Cardiac fibroblast (primary cell): ENCODE data around the gene UGT3A1.

Experiments
- DNase-seq, 2 donors: peaks; one replicate each; pipeline versions ENCODE4 v3.0.0 to v3.0.0-alpha.2; 2010; ENCODE audit warnings: low read depth in 2 of 2
- H3K4me3 ChIP-seq, 2 donors: replicated peaks in 1 of 2; 1 replicate in 1 of 2; 2 replicates in 1 of 2; pipeline ENCODE4 v1.5.1; 2011; ENCODE audit warnings: low read depth in 2 of 2, low read length in 2 of 2, mild to moderate bottlenecking in 2 of 2, moderate library complexity in 1 of 2
- TF ChIP-seq, protein P1 (sequence below): IDR thresholded peaks from one replicate; pipeline ENCODE4 v1.5.1; 2011; ENCODE audit warnings: low read depth, mild to moderate bottlenecking, low read length, inconsistent platforms

The UGT3A1 gene

DNA sequence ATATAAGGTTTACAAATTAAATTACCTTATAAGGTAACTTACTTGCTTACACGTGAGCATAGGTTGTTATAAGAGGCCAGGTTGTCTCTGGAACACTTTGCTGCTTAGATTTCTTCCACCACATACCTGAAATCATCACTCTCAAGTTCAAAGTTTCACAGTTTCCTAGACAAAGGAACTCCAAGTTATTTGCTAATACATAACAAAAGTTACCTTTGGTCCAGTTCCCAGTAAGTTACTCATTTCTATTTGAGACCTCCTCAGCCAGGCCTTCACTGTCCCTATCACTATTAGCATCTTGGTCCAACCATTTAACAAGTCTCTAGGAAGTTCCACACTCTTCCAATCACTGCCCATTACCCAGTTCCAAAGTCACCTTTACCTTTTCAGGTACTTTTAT is 18.5 kb upstream of the UGT3A1 start:
- DNase-seq, result no peak
- H3K4me3 ChIP-seq, result no peak overlapping the region
- TF ChIP-seq, protein P1, sequence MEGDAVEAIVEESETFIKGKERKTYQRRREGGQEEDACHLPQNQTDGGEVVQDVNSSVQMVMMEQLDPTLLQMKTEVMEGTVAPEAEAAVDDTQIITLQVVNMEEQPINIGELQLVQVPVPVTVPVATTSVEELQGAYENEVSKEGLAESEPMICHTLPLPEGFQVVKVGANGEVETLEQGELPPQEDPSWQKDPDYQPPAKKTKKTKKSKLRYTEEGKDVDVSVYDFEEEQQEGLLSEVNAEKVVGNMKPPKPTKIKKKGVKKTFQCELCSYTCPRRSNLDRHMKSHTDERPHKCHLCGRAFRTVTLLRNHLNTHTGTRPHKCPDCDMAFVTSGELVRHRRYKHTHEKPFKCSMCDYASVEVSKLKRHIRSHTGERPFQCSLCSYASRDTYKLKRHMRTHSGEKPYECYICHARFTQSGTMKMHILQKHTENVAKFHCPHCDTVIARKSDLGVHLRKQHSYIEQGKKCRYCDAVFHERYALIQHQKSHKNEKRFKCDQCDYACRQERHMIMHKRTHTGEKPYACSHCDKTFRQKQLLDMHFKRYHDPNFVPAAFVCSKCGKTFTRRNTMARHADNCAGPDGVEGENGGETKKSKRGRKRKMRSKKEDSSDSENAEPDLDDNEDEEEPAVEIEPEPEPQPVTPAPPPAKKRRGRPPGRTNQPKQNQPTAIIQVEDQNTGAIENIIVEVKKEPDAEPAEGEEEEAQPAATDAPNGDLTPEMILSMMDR, result no peak

DNA sequence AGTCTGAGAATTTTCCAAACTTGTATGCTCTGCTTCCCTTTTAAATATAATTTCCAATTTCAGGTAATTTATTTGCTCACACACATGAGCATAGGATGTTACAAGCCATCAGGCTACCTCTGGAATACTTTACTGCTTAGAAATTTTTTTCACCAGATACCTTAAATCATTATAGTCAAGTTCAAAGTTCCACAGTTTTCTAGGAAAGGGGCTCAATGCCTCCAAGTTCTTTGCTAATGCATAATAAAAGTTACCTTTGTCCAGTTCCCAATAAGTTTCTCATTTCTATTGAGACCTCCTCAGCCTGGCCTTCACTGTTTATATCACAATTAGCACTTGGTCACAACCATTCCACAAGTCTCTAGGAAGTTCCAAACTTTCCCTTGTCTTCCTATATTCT is 16.2 kb upstream of the UGT3A1 start:
- TF ChIP-seq, protein P1, result no peak
- DNase-seq, result no peak
- H3K4me3 ChIP-seq, result no peak overlapping the region

DNA sequence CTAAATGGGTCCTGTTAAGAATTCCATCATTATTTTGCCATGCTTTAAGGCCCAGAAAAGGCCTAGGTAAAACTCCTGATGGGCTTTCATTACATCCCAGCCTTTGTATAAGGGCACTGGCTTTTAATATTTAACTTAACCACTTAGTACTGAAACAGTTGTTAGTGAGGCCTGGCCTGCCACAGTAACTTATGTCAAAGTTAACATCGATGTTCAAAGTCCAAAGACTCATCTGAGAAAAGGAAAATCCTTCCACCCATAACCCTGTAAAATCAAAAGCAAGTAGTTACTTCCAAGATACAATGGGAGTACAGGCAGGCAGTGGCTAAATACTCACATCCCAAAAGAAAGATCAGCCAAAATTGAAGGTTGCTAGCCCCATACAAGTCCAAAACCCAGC is 15.0 kb upstream of the UGT3A1 start:
- DNase-seq, result no peak
- TF ChIP-seq, protein P1, result no peak
- H3K4me3 ChIP-seq, result no peak overlapping the region

DNA sequence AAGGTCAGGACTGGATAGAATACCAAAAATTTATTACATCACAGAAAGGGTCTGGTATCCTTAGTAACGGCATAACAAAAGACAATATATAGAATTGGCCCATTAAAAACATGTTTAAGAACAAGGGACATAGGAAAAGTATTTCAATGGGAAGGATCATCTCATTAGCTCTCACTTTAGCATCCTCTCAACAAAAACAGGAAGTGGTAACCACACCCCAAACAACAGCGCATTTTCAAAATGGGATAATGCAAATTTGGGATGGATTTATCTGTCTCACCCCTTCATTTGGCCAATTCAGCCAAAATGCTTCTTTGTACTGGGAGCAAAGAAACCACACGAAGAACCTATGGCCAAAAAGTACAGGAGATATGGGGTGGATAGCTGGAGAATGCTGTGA is 9.8 kb upstream of the UGT3A1 start:
- no peak overlapping the region for H3K4me3 ChIP-seq
- DNase-seq, result no peak
- TF ChIP-seq, protein P1, result no peak

DNA sequence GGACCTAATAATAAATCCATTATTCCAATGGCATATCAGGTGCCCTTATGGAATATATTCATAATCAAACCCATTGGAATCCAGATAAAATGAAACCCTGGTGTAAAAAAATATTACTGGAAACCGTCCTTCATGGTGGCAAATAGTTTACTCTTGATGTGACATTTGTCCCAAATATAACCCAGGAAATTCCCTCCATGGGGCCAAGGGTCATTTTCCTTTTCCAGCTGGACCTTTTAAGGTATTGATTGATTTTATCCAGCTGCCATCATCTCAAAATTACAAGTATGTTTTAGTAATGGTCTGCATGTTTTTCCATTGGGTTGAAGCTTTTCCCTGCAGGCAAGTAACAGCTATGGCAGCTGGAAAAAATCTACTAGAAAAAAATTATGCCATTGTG is 8.4 kb upstream of the UGT3A1 start:
- TF ChIP-seq, protein P1, result no peak
- no peak for DNase-seq
- no peak overlapping the region for H3K4me3 ChIP-seq

DNA sequence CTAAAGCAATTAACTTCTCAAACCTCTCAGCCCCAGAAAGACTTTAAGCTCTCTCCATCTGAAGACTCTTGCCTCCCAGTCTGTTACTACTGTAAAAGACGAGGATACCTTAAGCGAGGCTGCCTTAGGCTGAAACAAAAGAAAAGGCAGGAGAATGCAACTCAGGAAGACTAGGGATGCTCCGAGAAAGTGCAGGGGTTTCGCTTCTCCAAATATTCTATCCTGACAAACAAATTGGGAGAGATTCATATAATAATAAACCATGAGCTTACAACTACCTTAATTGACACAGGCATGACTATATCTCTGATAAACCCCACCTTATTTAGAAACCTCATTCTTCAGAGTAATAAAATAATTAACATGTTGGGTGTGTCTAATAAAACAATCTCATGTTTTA is 4.9 kb upstream of the UGT3A1 start:
- TF ChIP-seq, protein P1, result no peak
- DNase-seq, result no peak
- H3K4me3 ChIP-seq, result no peak overlapping the region

DNA sequence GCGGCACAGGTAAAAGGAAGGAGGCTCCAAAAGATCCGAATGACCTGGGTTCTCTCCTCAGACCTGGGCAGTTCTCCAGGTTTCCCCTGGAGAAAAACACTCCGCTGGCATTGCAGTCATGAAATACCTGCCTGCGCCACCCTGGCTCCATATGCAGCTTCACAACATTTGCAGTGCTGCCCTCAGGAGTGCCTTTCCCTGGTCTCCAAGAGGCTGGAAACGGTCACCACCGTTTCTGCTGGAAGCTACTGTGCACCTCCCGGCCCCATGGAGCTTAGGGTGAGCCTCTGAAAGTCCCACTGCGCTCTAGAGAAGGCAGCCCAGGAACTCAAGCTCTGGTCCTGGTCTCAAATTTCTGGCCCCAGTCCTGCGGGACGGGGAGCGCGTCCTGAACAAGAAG is 670 bp downstream of the UGT3A1 start:
- no peak for DNase-seq
- H3K4me3 ChIP-seq, result no peak overlapping the region
- TF ChIP-seq, protein P1, result no peak
